Measurements from ENCODE around the gene ZSCAN1.

ZSCAN1 gene

DNA sequence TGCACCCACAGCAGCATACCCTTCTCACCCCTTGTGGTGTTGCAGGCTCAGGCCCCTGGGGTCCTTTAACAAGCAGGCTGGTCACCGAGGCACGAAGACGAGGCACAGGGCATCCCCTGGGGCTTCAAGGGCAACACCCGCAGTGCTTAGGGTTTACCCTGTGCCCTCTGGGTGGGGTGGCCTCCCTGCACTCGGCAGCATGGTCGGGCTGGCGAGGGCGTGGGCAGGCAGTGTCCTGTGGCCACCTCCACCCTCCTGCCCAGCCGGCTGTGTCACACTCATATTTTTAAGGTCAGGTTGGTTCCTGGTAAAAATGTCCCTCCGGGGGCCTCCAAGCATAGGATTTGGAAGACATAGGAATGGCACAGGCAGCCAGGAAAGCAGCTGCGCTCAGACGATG lies 13.8 kb downstream of the ZSCAN1 start:
- no peak for DNase-seq (ENCODE audit: low read depth)
- no peak overlapping the region for H3K4me3 ChIP-seq (ENCODE audit: low read length)
- TF ChIP-seq, protein P1, sequence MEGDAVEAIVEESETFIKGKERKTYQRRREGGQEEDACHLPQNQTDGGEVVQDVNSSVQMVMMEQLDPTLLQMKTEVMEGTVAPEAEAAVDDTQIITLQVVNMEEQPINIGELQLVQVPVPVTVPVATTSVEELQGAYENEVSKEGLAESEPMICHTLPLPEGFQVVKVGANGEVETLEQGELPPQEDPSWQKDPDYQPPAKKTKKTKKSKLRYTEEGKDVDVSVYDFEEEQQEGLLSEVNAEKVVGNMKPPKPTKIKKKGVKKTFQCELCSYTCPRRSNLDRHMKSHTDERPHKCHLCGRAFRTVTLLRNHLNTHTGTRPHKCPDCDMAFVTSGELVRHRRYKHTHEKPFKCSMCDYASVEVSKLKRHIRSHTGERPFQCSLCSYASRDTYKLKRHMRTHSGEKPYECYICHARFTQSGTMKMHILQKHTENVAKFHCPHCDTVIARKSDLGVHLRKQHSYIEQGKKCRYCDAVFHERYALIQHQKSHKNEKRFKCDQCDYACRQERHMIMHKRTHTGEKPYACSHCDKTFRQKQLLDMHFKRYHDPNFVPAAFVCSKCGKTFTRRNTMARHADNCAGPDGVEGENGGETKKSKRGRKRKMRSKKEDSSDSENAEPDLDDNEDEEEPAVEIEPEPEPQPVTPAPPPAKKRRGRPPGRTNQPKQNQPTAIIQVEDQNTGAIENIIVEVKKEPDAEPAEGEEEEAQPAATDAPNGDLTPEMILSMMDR (conservative IDR thresholded peaks at IDR 0.05; ENCODE audit: low read depth, low read length) = no peak

DNA sequence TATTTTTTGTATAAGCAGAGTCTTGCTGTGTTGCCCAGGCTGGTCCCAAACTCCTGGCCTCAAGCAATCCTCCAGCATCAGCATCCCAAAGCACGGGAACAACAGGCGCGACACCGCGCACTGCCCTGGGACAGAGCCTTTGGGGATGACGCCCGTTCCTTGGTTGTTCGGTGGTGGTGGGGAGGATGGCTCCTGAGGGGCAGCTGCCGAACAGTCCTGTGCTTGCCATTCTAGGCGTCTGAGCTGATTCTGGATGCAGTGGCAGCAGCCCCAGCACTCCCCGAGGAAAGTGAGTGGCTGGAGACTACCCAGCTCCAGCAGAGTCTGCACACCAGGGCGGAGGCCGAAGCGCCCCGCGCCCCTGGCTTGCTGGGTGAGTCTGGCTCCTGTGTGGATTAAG lies 18.4 kb downstream of the ZSCAN1 start:
- no peak overlapping the region for H3K4me3 ChIP-seq (ENCODE audit: low read length)

DNA sequence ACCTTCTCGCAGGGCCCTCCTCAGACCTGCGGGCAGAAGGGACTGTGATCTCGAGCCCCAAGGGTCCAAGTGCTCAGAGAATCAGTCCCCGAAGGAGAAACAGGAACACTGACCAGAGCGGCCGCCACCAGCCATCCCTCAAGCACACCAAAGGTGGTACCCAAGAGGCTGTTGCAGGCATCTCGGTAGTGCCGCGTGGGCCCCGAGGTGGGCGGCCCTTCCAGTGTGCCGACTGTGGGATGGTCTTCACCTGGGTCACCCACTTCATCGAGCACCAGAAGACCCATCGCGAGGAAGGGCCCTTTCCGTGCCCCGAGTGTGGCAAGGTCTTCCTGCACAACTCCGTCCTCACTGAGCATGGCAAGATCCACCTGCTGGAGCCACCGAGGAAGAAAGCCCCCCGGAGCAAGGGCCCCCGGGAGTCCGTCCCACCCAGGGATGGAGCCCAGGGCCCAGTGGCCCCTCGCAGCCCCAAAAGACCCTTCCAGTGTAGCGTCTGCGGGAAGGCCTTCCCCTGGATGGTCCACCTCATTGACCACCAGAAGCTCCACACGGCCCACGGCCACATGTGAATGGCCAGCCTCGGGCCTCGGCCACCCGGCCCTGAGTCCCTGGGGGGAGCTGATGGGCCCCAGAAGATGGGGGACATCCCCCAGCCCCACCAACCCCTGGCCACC lies 19.8 kb downstream of the ZSCAN1 start:
- no peak for DNase-seq (ENCODE audit: low read depth)

More for the DNA sequence above, 18.4 kb downstream of the ZSCAN1 start:
- TF ChIP-seq, protein P1 (conservative IDR thresholded peaks at IDR 0.05; ENCODE audit: low read depth, low read length) = no peak
- DNase-seq (ENCODE audit: low read depth) = no peak

GRCh38 chr19:58054901-58055874 lies 21.4 kb downstream of the ZSCAN1 start:
- H3K4me3 ChIP-seq (ENCODE audit: low read length) = peak overlapping the region; percentile 41
- no peak for DNase-seq (ENCODE audit: low read depth)
- TF ChIP-seq, protein P1 (conservative IDR thresholded peaks at IDR 0.05; ENCODE audit: low read depth, low read length) = peak; percentile 28

More for the DNA sequence above, 19.8 kb downstream of the ZSCAN1 start:
- no peak overlapping the region for H3K4me3 ChIP-seq (ENCODE audit: low read length)
- TF ChIP-seq, protein P1 (conservative IDR thresholded peaks at IDR 0.05; ENCODE audit: low read depth, low read length) = no peak

DNA sequence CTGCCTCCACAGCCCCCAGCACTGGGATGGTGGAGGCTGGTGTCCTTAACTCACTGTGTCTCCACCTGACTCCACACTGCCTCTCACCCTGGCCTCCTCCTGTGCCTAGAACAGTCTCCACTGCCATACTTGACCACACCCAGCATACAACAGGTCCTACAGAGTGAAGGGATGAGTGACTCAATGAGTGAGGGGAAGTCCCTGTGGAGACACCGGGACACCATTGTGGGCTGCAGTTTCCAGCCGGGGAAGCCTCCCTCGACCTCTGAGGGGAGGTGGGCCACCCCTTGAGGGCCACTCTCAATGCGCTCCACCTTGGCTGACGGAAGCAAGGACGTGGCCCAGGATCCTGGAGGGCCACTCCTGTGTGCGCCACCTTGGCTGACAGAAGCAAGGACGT lies 22.4 kb downstream of the ZSCAN1 start:
- TF ChIP-seq, protein P1 (conservative IDR thresholded peaks at IDR 0.05; ENCODE audit: low read depth, low read length) = no peak
- no peak for DNase-seq (ENCODE audit: low read depth)

DNA sequence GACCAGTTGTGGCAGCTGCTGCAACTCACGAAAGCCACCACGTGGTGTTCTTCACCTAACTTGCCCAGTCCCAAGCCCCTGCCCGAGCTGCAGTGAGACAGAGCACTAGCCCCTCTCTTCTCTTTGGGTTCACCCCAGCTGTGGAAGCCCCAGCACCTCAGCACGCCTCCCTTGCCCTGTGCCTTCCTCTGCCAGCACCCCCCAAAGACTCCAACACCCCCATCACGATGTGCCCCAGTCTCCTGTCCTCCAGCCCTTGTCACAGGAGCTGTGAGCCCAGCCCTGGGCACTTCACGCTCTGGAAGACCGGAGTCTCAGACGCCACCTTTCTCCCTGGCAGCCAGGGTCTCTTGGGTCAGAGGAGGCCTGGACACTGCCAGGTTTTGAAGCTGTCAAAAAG lies 23.0 kb downstream of the ZSCAN1 start:
- H3K4me3 ChIP-seq (ENCODE audit: low read length) = no peak overlapping the region
- TF ChIP-seq, protein P1 (conservative IDR thresholded peaks at IDR 0.05; ENCODE audit: low read depth, low read length) = no peak
- no peak for DNase-seq (ENCODE audit: low read depth)

More for the DNA sequence above, 22.4 kb downstream of the ZSCAN1 start:
- no peak overlapping the region for H3K4me3 ChIP-seq (ENCODE audit: low read length)
